Right forelimb (tissue), 1 donor: Measurements from ENCODE around the gene NUMA1.

Experiments used
- DNase-seq: peaks from one replicate; pipeline ENCODE4 v3.0.0-alpha.2; 2018

NUMA1 gene

GRCh38 chr11:71999798-72000197 lies 80.5 kb downstream of the NUMA1 start:
- no peak for DNase-seq

DNA sequence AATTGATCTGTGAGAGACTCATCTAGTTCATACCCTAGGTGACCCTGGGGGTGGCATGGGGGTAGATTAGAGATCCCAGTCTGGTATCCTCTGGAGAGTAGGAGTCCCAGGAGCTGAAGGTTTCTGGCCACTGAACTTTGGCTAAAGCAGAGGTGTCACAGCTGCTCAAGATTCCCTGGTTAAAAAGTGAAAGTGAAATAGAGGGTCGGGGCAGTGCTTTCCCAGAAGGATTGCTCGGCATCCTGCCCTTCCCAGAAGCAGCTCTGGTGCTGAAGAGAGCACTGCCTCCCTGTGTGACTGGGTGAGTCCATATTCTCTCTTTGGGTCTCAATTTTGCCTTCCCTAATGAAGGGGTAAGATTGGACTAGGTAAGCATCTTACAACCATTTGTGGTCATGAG lies 81.0 kb downstream of the NUMA1 start:
- DNase-seq = no peak

DNA sequence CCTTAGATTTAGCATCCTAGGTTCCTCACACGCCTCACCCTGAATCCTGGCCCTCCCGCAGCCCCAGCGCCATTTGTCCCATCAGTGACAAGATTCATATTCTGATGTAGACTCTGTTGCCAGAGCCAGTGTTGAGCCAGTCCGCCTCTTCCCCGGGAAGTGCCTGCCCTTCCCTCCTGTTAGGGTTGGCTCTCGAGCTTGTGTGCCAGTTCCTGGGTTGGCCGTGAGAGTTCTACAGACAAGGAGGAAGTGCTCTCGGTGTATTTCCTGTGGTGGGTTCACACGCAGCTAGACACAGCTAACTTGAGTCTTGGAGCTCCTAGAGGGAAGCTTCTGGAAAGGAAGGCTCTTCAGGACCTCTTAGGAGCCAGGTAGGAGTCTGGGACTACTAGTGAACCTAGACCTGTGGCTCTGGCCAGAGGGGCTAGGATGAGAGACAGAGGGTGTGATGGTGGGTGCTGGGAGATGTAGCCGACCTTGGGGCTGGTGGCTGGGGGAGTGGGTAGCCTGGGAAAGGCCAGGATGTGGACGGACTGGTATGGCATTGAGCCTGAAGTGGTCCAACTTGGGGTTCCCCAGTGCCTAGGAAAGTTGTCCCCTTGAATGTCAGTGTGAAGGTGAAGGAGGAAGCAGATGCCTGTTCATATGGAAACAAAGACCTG lies 81.6 kb downstream of the NUMA1 start, which contains the start of gene IL18BP:
Gene IL18BP, plus strand, starts transcription at position 261 of the 662 bp plus-strand sequence. CDS start 1,076 bp downstream, outside the sequence.
- no peak for DNase-seq

- no peak for DNase-seq
Measured at GRCh38 chr11:71998061-71998460, 82.3 kb downstream of the NUMA1 start.

DNA sequence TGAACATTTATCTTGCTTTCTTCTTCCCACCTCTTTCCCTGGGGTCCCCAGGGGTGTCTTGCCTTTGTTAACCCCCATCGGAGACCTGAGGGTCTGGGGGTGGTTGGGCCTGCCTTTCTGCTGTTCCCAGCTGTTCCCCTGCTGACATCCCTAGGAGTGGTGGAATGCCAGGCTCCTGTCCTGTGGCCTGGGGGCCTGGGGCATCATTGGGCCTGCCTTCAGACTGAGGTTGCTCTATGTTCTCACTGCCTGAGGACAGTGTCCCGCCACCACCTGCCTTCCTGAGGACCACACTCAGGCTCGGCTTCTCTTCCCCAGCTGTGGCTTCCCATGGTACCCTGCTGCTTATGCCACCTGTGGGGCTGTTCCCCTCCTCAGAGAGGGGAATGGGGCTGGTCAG lies 82.7 kb downstream of the NUMA1 start:
- no peak for DNase-seq

- no peak for DNase-seq
Measured at GRCh38 chr11:71996946-71997345, 83.4 kb downstream of the NUMA1 start.

- no peak for DNase-seq
Measured at GRCh38 chr11:71996517-71996916, 83.8 kb downstream of the NUMA1 start.

GRCh38 chr11:71995726-71996291 lies 84.5 kb downstream of the NUMA1 start:
- no peak for DNase-seq

- no peak for DNase-seq
Measured at GRCh38 chr11:71994786-71995185, 85.6 kb downstream of the NUMA1 start.

GRCh38 chr11:71992136-71992730 lies 88.1 kb downstream of the NUMA1 start:
- DNase-seq = no peak

- DNase-seq = no peak
Measured at GRCh38 chr11:71991494-71991893, 88.8 kb downstream of the NUMA1 start.

- DNase-seq = no peak
Measured at GRCh38 chr11:71990701-71991100, 89.6 kb downstream of the NUMA1 start.

GRCh38 chr11:71988050-71988449 lies 92.3 kb downstream of the NUMA1 start:
- DNase-seq = no peak

DNA sequence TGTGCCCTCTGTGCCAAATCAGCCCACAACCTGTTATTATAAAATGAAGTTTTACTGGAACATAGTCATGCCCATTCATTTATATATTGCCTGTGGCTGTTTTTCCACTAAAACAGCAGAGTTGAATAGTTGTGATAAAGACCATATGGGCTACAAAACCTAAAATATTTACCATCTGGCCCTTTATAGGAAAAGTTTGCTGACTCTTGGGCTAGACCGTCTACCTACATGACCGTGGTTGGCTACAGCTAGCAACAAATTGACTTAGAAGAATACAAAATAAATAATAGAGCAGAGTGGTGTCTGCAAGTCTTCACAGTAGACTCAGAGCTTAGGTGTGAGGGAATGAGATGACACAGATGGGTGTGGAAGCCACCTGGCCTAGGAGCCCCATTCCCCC lies 92.8 kb downstream of the NUMA1 start:
- no peak for DNase-seq

DNA sequence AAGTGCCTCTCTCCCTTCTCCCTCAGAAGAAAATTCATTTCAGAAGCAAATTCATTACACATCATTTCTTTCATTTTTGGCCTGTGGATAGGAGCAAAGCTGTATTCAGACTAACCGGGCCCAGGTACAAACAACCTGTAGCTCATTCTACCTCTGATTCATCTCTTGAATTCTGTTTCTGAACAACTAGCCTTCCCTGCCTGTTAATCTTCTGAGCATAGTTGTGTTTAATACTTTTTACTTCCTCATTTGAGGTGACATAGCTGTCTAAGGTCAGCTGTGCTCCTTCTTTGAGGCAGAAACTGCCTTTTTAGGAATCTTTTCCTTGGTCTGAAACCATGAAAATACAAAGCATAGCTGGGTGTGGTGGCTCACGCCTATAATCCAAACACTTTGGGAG lies 94.2 kb downstream of the NUMA1 start:
- DNase-seq = no peak

DNA sequence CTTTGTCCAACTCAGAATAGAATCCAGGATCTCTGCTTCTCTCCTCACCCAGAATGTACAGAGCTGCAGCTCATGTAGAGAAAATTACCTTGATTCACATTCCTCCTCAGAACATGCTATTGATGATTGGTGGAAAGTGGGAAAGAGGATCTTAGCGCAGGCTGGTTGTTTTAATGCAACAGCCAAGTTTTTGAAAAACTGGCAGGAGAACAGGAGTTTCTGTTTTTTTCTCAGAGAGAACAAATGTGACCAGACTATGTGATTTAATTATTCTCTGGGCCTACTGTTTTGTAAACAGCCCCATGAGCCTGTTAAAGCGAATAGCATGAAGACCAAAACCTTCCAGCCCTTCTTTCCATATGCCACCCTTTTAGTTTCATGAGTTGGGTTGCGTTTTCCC lies 100.7 kb downstream of the NUMA1 start:
- DNase-seq = no peak

DNA sequence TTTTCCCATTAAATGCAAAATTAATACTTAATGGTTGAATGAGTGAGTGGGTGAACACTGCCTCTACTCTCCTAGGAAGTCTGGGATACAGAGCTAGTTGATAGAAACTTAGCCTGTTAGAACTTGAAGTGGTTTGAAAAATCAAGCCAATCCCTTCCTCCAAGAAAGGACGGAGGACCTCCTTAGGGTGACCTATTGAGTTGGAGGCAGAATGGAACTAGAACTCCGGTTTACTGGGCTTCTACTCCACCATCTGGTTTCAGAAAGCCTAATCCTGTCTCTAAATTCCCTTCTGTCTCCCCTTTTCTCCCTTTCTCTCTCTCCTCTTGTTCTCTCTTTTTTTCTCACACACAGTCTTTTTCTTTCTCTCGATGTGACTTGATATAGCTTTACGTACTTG lies 101.2 kb downstream of the NUMA1 start:
- no peak for DNase-seq

- no peak for DNase-seq
Measured at GRCh38 chr11:71977743-71978418, 102.5 kb downstream of the NUMA1 start.

DNA sequence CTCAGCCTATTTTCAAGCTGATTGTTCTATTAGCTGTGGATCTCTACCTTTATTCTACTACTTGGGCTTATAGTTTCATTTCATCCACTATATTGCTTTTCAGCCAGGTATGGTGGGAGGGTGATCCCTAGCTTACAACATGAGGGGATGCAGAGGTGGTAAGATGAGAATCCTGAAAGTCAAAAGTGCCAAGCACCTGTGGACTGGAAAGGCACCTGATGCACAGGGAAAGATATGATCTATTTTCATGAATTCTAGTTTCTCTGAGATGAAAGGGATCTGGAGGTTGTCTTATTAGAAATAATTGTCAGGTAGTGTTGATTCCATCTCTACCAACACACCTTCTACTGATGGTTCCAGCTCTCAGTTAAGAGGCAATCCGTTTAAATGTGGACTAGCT lies 103.3 kb downstream of the NUMA1 start:
- DNase-seq = no peak

DNA sequence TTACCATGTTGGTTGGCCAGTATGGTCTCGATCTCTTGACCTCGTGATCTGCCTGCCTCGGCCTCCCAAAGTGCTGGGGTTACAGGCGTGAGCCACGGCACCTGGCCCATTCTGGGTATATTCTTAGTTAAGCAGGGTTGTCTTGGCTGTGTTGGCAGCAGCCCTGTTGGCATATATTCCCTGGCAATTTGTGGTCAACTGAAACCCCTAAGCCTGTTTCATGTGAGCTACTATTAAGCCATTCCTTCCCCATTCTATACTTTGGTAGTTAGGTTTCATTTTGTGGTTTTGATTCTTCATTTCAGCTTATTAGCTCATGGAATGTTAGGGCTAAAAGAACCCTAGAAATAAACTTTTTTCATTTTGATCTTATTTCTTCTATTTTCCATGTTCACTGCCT lies 103.8 kb downstream of the NUMA1 start:
- no peak for DNase-seq

DNA sequence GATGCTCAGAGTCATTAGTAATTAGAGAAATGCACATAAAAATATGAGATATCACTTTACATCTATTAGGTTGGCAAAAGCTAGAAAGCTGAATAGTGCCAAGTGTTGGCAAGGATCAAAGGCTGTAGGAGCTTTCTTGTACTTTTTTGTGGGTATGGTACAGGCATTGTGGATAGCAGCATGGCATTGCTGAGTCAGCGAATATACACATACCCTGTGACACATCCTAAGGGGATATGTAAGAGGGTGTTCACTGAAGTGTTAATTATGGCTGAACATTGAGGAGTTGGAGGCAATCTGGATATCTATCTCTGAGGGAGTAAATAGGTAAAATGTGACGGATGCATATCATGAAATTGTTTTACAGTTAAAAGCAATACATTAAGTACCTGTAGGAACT lies 108.7 kb downstream of the NUMA1 start:
- no peak for DNase-seq

- DNase-seq = no peak
Measured at GRCh38 chr11:71964641-71965040, 115.7 kb downstream of the NUMA1 start.

DNA sequence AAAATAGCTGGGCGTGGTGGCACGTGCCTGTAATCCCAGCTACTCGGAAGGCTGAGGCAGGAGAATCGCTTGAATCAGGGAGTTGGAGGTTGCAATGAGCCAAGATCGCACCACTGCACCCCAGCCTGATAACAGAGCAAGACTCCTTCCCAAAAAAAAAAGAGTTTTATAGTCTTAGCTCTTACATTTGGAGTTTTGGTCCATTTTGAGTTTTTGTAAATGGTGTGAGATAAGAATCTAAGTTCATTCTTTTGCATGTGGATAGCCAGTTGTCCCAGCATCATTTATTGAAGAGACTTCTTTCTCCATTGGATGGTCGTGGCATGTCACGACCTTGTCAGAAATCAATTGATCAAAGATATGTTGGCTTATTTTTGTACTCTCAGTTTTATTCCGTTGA lies 116.9 kb downstream of the NUMA1 start:
- DNase-seq = no peak

DNA sequence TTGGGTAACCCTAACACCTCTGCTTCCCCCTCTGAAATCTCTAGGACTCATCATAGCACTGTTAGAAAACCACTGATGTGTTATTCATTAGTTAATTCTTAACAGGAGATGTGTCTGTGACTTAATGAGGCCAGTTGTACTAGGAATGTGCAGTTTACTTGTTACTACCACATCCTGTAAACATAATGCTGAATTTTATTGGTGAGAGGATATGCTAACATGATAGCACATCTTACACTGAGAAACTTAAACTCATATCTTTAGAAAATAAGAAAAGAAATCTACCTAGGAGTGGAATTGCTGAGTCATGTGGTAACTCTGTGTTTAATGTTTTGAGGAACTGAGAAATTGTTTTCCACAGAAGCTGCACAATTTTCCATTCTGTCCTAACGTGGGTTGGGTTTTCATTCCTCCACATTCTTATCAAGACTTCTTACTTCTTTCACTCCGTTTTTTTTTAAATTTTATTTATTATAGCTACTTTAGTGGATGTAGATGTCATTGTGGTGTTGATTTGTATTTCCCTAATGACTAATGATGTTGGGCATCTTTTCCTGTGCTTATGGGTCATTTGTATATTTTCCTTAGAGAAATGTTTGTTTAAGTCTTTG lies 117.8 kb downstream of the NUMA1 start:
- DNase-seq = no peak
